GM18909 (cell line): ENCODE data around the gene SNRNP48.

Experiments
- ATAC-seq: cut with Tn5 transposase; IDR thresholded peaks from one replicate; pipeline ENCODE4 v1.9.1; 2021; ENCODE audit warnings: mild to moderate bottlenecking; ENCODE audit not compliant: unreplicated experiment, poor library complexity

The SNRNP48 gene, protein sequence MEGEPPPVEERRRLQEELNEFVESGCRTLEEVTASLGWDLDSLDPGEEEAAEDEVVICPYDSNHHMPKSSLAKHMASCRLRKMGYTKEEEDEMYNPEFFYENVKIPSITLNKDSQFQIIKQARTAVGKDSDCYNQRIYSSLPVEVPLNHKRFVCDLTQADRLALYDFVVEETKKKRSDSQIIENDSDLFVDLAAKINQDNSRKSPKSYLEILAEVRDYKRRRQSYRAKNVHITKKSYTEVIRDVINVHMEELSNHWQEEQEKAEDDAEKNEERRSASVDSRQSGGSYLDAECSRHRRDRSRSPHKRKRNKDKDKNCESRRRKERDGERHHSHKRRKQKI

DNA sequence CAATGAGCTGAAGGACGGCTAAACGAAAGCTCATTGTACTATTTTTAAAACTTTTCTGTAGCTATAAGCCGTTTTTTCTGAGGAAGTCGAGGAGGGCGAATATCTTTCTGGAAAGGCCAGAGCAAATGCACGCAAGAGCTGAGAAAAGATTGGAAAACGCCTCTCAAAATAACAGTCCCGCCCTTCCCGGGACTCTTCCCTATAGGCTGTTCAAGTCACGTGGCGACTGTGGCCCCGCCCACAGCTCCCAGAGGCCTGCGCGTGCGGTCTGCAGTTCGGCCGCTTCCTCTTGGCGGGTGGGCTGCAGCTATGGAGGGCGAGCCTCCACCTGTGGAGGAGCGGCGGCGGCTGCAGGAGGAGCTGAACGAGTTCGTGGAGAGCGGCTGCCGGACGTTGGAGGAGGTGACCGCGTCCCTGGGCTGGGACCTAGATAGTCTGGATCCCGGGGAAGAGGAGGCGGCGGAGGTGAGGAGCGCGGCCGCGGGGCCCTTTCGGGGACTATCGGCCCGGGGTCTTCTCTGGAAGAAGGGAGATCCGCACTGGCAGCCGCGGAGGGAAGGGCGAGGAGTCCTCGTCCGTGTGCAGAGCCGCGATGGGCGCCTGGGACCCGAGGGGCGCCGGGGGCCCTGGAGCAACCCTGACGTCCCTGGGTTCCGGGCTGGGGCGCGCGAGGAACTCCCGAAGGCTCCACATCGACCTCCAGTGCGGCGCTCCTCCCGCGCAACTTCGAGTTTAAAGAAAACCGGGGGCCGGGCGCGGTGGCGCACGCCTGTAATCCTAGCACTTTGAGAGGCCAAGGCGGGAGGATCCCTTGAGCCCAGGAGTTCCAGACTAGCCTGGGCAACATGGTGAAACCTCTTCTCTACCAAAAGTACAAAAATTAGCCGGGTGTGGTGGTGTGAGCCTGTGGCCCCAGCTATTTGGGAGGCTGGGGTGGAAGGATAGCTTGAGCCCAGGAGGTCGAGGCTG lies at the start of gene SNRNP48:
Gene SNRNP48, plus strand, starts transcription at position 250 of the 969 bp plus-strand sequence. Its CDS starts 60 bp downstream, at position 310.
- peak; percentile 100 for ATAC-seq

DNA sequence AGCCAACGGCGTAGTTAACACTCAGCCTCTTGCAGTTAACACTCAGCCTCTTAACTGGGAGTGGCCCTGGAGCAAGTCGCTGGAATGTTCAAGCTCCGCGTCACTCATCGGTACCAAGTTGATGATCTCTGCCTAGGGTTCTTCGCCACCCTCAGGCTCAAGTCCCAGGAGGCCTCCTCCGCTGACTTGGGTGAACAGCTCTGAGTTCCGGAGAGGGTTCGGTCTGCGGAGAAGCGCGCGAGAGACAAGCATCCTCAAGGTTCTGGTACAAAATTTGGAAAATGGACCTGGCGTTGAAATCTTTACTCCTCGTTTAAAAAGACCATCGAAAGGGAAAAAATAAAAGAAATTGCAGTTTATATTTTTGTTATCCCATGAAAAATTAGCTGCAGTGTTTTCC lies 49.4 kb upstream of the SNRNP48 start:
- no peak for ATAC-seq

DNA sequence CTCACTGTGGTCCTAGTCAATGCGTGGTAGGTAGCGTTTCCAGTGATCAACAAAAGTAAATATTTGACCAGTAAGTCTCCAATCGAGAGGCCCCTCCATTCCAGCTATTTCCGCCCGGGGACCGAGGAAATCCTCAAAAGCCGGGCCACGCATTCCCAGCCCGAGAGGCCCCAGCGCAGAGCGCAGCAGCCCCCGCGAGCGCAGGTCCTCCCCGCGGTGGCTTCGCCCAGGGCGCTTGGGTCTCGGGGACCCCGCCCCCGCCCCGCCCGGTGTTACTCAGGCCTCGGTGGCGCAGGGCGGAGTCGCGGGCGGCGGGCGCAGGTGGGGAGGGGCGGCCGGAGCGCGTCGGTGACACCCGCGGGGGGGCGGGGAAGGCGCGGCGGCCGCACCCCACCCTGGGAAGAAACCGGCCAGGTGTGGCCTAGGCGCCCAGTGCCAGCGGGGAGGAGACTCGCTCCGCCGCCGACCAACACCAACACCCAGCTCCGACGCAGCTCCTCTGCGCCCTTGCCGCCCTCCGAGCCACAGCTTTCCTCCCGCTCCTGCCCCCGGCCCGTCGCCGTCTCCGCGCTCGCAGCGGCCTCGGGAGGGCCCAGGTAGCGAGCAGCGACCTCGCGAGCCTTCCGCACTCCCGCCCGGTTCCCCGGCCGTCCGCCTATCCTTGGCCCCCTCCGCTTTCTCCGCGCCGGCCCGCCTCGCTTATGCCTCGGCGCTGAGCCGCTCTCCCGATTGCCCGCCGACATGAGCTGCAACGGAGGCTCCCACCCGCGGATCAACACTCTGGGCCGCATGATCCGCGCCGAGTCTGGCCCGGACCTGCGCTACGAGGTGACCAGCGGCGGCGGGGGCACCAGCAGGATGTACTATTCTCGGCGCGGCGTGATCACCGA lies 48.6 kb upstream of the SNRNP48 start, which contains the start of gene DSP:
Gene DSP, plus strand, starts transcription at position 497 of the 890 bp plus-strand sequence. Its CDS starts 245 bp downstream, at position 742.
- peak; percentile 43 for ATAC-seq

DNA sequence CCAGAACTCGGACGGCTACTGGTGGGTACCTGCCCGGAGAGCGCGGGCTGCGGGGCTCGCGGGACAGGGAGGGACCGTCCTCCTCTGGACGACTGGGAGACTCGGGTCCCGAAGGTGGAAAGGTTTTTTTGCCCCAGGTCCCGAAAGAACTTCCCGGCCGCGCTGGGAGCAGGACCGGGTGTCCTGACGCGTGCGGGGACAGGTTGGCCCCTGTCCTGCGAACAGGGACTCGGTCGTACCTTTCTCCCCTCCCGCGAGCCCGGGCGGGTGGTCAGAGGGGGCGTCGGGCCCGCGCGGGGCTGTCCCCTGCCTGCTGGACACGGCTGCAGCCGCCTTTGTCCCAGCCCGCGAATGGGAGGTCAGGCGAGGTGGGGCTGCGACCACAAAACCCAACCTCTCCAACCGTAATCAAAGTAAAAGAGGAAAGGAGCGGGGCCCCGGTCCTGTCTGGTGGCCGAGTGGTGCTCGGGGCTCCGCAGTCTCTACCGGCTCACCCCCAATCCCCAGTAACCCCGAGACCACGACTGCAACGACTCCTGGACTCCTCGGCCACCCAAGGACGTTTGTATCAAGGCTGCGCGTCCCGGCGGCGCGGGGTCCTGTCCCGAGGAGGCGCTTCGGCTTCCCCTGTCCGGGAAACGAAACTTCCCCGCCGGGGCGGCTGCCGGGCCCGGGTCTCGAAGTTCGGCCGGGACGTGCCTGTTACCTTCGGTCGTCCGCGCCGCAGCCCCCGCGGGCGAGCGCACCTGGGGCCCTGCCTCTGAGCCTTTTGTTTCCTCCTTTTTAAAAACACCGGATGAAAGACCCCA lies 47.7 kb upstream of the SNRNP48 start:
- peak; percentile 15 for ATAC-seq

DNA sequence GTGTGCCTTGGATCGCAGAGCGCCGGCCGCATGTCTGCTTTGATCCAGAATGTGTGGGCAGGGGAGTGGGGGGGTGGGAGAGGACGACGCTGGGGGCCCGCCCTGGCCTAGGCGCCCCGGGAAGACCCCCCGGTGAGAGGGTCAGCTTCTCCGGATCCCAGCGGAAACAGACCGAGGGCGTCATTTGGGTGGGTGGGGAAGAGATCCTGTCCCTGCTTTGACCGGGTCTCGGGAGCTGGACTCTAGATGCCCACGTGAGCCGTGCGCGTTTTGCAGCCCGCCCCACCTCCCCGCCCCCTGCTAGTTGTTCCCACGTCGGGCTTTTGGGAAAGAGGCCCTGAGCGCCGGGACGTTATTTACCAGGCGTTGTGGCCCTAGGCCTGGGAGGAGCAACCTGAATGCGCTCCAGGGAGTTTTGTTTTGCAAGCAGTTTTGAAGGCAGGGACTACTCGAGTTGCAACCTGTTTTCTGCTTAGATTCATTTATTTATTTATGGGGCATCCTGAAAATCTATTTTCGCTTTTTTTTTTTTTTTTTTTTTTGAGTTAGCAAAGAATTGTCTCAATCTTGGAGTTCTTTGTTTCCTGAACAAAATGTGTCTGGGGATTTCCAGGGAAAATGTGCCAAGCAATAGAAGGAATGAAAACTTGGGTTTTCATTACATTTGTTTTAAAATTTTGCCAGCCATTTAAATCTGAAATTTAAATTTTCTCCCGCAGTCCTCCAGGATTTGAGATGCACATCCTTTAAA lies 46.9 kb upstream of the SNRNP48 start:
- ATAC-seq = no peak

DNA sequence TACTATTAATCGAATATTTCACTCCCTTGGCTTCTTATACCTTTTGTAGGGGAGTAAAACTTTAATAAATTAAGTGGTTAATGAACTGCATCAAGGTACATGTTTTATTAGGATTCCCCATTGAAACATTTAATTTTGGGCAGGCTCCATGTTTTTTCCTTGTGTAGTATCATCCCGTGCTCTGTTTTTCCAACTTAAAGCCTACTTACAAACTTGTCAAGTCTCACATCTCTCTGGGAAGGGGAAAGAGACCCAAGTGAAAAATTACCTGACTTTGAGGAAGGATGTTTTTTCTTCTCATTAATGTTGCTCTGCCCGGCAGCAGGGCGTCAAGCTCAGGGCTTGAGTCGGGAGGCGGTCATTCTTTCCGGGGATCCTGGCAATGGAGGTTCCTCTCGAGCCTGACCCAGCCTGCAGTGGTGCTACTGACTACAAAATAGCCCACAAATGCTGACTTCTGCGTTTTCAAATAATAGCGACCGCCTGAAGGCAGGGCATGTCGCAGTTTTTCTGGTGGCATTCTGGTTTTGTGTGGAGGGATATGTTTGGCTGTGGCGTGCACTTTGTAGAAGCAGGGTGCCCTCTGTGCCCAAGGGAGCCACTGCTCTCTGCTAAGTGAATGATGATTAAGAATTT lies 46.1 kb upstream of the SNRNP48 start:
- no peak for ATAC-seq

DNA sequence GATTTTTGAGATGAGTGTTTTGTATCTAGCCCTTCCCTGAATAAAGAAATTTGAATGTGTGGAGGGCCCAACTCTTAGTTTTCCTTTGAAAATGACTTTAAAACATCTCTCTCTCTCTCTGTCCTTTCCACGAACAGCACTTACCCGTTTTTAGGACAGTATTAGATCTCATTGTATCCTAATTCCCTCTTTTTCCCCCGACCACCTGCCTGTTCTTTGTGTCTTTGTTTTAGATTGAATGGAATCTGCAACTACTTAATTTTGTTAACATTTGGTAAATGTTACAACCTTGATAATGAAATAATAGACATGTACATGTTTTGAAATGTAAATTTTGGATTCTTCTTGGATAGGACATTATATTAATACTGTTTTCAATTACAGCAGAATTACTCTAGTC lies 45.4 kb upstream of the SNRNP48 start:
- no peak for ATAC-seq

DNA sequence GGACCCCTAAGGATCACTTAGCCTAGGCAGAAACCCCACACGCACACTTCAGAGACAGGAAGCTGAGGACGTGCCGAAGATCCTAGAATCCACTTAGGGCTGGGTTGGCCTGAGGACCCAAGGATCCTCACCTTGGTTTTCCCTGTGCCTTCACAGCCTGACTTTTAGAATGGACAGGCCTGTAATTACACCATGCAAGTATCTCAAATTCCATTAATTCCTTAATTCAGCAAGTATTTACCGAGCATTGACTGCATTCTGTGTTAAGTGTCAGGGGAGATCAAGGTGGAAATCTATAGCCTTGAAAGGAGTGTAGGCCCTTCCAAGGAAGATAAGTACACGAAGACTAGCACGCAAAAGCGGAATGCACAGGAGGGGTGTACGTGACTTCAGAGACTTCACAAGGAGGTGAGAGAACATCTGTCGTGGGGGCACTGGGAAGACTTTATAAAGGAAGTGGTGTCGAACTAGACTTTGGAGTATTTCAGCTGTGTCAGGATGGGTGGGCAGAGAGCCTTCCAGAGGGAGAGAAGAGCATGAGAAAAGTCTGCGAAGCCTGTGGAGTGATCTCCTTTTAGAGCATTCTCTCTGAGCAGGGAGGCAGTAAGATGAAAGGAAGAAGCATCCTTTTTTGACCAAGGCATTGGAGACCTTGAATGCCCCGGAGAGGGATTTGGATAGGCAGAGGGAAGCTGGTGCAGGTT lies 44.5 kb upstream of the SNRNP48 start:
- ATAC-seq = no peak

DNA sequence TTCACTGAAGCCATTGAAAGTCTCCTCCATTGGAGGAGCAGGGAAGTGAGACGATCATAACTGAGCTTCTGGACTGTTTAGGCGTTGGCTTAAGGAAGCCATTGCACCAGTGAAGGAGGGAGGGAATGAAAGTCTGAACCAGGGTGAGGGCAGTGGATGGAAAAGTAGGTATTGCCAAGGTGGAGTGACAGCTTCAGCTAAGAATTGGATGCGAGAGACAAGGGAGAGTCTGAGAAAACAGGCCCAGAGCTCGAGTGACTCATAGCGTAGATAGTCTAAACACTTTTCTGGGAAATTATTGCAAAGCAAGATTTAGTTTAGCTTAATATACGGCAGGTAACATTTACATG lies 44.0 kb upstream of the SNRNP48 start:
- no peak for ATAC-seq

DNA sequence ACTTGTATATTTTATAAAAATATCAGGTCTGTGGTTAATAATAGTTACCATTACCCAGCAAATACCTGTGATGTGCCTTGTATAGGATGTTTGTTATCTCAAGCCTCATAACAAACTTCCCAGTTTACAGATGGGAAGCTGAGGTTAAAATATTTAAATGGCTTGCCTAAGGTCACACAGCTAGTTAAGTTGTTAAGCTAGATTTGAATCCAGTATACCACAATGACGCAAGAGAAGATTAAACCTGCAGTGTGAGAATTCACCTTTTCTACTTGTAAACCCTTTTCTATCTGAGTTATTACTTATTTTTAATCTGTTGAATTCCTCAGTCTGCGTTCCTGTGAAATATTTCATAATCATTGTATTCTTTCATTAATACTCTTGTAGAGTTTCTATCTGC lies 43.6 kb upstream of the SNRNP48 start:
- no peak for ATAC-seq

DNA sequence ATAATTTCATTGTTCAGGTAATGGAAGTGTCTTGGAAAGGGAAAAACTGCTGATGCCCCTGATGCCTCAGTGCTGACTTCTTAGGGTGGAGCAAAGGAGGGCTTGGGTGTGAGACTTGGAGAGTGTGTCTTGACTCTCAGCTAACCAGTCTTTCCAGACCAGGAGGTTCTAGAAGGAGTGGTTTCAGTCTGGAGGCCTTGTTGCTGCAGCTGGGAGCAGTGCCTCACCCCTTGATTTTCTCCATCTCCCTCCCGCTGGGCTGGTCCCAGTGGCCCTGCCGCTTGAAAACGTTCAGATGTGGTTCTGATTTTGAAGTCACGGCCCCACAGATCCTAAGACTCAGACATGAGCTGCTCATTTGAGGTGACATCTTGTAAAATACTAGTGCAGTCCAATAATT lies 43.1 kb upstream of the SNRNP48 start:
- no peak for ATAC-seq

DNA sequence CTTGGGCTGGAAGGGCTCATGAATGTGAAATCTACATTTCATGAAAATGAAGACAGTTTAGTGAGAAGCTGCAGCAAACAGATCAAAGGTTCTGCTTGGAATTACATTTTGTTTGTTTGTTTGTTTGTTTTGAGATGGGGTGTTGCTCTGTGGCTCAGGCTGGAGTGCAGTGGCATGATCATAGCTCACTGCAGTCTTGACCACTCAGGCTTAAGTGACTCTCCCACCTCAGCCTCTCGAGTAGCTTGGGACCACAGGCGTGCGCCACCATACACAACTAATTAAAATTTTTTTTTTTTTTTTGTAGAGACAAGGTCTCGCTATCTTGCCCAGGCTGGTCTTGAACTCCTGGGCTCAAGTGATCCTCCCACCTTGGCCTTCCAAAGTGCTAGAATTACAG lies 42.7 kb upstream of the SNRNP48 start:
- ATAC-seq = no peak

DNA sequence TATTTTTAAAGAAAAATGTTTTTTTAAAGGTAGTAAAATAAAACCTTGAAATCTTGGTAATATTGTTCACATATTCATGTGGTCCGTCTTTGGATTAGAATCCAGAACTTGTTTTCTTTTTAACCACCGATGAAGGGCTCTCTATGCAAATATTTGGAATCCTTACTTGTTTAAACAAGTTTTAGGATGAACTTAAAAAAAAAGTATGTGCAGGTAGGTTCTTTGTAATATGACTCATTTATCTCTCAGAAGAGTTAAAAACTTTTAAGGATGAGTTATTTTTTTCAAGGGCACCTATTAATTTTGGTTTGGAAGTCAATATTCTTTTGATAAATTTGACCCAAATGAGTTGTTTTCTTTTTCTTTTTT lies 39.6 kb upstream of the SNRNP48 start:
- no peak for ATAC-seq

DNA sequence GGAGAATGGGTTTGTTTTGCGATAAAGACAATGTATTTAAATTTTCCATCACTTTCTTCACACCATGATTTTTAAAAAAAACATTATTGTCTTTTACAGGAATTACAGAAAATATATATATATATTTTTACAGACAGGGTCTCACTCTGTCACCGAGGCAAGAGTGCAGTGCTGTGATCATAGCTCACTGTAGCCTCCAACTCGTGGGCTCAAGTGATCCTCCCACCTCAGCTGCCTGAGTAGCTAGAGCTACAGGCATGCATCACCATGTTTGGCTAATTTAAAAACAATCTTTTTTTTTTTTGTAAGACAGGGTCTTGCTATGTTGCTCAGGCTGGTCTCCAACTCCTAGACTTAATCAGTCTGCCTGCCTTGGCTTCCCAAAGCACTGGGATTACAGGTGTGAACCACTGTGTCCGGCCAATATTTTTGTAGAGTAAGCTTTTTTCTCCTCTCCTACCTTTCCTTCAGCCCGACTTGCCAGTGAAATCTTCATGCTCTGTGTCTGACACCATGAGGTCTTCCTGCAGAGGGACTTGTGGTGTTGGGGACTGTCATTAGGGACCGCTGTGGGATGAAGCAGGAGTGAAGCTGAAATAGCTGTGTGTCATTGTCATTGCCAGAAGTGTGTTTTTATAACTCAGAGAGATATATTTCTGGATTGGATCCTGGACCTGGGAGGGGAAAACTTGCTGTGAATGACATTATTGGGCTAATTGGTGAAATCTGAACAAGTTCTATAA lies 35.3 kb upstream of the SNRNP48 start:
- no peak for ATAC-seq

DNA sequence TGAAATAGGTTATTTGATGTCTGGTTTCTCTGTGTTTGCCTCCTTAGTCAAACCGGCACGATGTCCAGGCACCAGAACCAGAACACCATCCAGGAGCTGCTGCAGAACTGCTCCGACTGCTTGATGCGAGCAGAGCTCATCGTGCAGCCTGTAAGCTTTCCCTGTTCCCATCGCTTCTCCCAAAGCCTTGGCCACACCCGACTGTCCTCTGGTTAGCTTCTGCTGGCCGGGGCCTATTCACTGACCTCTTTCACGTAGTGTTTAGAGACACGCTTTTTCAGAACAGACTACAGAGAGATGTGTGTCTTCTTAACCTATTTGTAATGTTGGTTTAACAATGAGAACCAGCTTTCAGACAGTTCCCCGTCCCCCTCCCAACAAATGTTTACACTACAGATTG lies 34.3 kb upstream of the SNRNP48 start:
- no peak for ATAC-seq

DNA sequence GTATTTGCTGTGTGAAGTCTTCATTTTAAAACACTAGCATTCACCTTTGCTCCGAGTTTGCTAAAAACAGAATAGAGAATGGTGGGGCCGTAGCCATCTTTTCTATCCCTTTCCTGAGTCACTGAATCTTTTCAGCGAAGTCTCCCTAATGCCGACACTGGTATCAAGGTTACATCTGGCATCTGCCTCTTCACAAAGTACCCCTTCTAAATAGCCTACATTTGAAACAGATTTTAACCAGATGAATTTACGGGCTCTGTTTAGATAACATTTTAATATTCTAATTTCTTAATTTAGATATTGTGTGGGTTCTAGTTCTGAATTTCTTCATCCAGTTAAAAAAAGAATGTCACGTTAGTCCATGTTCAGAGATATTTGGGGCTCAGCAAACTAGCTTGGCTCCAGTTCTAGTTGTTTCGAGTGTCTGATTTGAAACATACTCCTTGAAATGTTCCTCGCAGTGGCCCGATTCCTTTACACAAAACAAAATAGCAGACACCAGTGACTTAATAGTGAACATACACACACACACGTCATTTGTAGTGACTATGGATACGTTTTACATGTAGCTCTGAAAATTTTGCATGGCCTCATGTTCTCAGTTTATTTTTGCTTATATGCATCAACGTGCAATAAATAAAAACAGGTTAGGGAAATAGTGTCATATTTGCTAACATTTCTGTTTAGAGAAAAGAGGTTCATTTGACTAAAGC lies 33.4 kb upstream of the SNRNP48 start:
- no peak for ATAC-seq

DNA sequence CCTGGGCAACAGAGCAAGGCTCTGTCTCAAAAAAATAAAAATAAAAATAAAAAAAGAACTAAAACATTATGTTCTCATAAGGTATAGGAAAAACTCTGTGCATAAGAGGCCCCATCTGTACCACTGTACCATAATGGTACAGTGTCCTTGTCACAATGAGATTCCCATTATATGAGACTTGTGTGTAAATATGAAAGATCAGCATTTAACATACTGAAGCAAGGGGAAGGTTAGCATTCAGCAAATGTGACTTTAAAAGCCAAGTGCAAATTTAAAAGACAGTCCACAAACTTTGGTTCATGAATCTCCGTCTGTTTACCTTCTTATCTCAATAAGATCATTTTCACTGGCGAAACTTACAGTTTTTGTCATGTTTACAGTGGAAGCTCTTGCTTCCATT lies 32.3 kb upstream of the SNRNP48 start:
- ATAC-seq = no peak
